PC-9 (cell line): ENCODE results near the gene CREM. TPM values are rescaled to one million over a fixed set of nuclear protein-coding genes. Genes with fewer than 3 reads are reported as not detected.

Experiments used
- BruUV-seq: library from RNA; stranded (reverse); fragments of 400-500 nt; replicated peaks from 2 replicates; lab custom pipeline; 2021; lab: Mats Ljungman, UMichigan
- CTCF ChIA-PET: fragments of 300-600 bp; sonication (Branson Sonifier 250); formaldehyde crosslinking; loops from one replicate; lab custom pipeline; 2022; ENCODE audit warnings: antibody characterized with exemption; lab: Charles Lee
- POLR2A ChIA-PET: fragments of 300-600 bp; sonication (Branson Sonifier 250); formaldehyde crosslinking; loops from one replicate; lab custom pipeline; 2022; ENCODE audit warnings: antibody characterized with exemption; ENCODE audit not compliant: unreplicated experiment; lab: Charles Lee
- DNase-seq, 2 experiments: peaks; one replicate each; pipeline versions ENCODE4 v3.0.0 to v3.0.0-alpha.2; 2015 to 2022; ENCODE audit warnings: mixed read lengths in 1 of 2
- H2AFZ ChIP-seq: fragments of 200-600 bp; sonication (generic); 2 replicates; pipeline ENCODE4 v1.8.1; 2017; ENCODE audit warnings: antibody characterized with exemption
- H3F3A ChIP-seq: fragments of 200-600 bp; sonication (generic); 2 replicates; pipeline ENCODE4 v1.8.1; 2017; ENCODE audit warnings: antibody characterized with exemption, mild to moderate bottlenecking, low read depth; ENCODE audit not compliant: insufficient read depth
- H3K27ac ChIP-seq: fragments of 200-600 bp; sonication (generic); 2 replicates; pipeline ENCODE4 v1.6.1; 2016; ENCODE audit warnings: mixed run types
- H3K27me3 ChIP-seq: fragments of 200-600 bp; sonication (generic); 2 replicates; pipeline ENCODE4 v1.6.1; 2016; ENCODE audit warnings: low read depth, mixed run types; ENCODE audit not compliant: insufficient read depth
- H3K36me3 ChIP-seq: fragments of 200-600 bp; sonication (generic); 2 replicates; pipeline ENCODE4 v1.6.1; 2016; ENCODE audit warnings: low read depth, mixed run types
- H3K4me1 ChIP-seq: fragments of 200-600 bp; sonication (generic); replicated peaks from 2 replicates; pipeline ENCODE4 v1.6.1; 2016; ENCODE audit warnings: mixed run types; ENCODE audit not compliant: insufficient read depth
- H3K4me2 ChIP-seq: fragments of 200-600 bp; sonication (generic); 2 replicates; pipeline ENCODE4 v1.6.1; 2017; ENCODE audit warnings: mixed run types
- H3K4me3 ChIP-seq: fragments of 200-600 bp; sonication (generic); 2 replicates; pipeline ENCODE4 v1.6.1; 2016; ENCODE audit warnings: mixed run types
- H3K79me2 ChIP-seq: fragments of 200-600 bp; sonication (generic); 2 replicates; pipeline ENCODE4 v1.6.1; 2017; ENCODE audit warnings: low read depth, mixed run types
- H3K9me2 ChIP-seq: fragments of 200-600 bp; sonication (generic); 2 replicates; pipeline ENCODE4 v1.8.1; 2017; ENCODE audit warnings: mild to moderate bottlenecking; ENCODE audit not compliant: insufficient read depth
- H3K9me3 ChIP-seq: fragments of 200-600 bp; sonication (generic); 2 replicates; pipeline ENCODE4 v1.8.1; 2016; ENCODE audit warnings: low read depth; ENCODE audit not compliant: insufficient read depth
- H4K20me1 ChIP-seq: fragments of 200-600 bp; sonication (generic); 2 replicates; pipeline ENCODE4 v1.8.1; 2017; ENCODE audit not compliant: insufficient read depth
- CTCF ChIP-seq: fragments of 200-600 bp; sonication (generic); conservative IDR thresholded peaks from 2 replicates; pipeline ENCODE4 v1.6.1; 2017; ENCODE audit warnings: mixed run types, antibody characterized with exemption, mild to moderate bottlenecking, moderate library complexity
- EZH2 ChIP-seq: fragments of 200-600 bp; sonication (generic); IDR thresholded peaks from 2 replicates; pipeline ENCODE4 v1.8.0; 2017; ENCODE audit warnings: antibody characterized with exemption, low read depth
- intact Hi-C: fragments of 100-400 bp; cut with micrococcal nuclease; formaldehyde crosslinking; loops from one replicate; pipeline ENCODE4 v1.10.0; 2022; ENCODE audit not compliant: unreplicated experiment
- total RNA-seq: library from RNA; stranded (reverse); gene quantifications from 2 replicates; pipeline ENCODE4 v1.2.3, GENCODE V29; 2021

CREM gene
- total RNA-seq, 1 experiment from 2014 or later = 25.6 TPM

- ChIA-PET CTCF (no interaction called here), POLR2A (no interaction called here)
- no TSS peak for BruUV-seq
- H3K9me3 ChIP-seq = no peaks in the 10 kb centered on the region
- H4K20me1 ChIP-seq = no peaks in the 10 kb centered on the region
- H3K4me1 ChIP-seq = no peaks in the 10 kb centered on the region
- H3K27me3 ChIP-seq = no peaks in the 10 kb centered on the region
- no peaks in the 10 kb centered on the region for H3K9me2 ChIP-seq
- no peak overlapping the region for H3K4me2 ChIP-seq
- DNase-seq = no peak
- H3K4me3 ChIP-seq = no peak overlapping the region
- H3K36me3 ChIP-seq = no peaks in the 10 kb centered on the region
- H3F3A ChIP-seq = no peaks in the 10 kb centered on the region
- no peak overlapping the region for H3K27ac ChIP-seq
- H3K79me2 ChIP-seq = no peaks in the 10 kb centered on the region
- intact Hi-C loops = no loop called here
- no peak overlapping the region for H2AFZ ChIP-seq
- TF ChIP-seq EZH2 = no peak
- TF ChIP-seq CTCF = no peak
These were observed 7.3 kb upstream of the CREM start for GRCh38 chr10:35119378-35119777.

GRCh38 chr10:35124540-35124939 lies 2.1 kb upstream of the CREM start:
- Histone ChIP-seq H3K4me1 (peaks cover 9% of the 10 kb centered on the region), H3K36me3 (no peaks in the 10 kb centered on the region), H3K4me2 (no peak overlapping the region), H3K27ac (no peak overlapping the region), H3K4me3 (no peak overlapping the region), H3K27me3 (no peaks in the 10 kb centered on the region), H2AFZ (no peak overlapping the region), H3K9me3 (no peaks in the 10 kb centered on the region), H3F3A (0 out of 2 replicates have a peak, but pooled peaks cover 7% of the 10 kb centered on the region), H4K20me1 (no peaks in the 10 kb centered on the region), H3K9me2 (no peaks in the 10 kb centered on the region), H3K79me2 (peaks cover 22% of the 10 kb centered on the region)
- TF ChIP-seq EZH2 = no peak
- TF ChIP-seq CTCF = no peak
- BruUV-seq = no TSS peak
- intact Hi-C loops = loop anchor here (5.0 to 10.0 kb wide), 3 partner anchors 210 to 1763 kb away; partner anchors contain the start of gene CCNY
- no peak for DNase-seq
- POLR2A ChIA-PET = no interaction called here
- CTCF ChIA-PET = no interaction called here

- ChIA-PET CTCF (interaction anchor here (0.6 to 1.2 kb wide), 5 partner anchors 10 to 95 kb away, joined by 4 to 10 read pairs (median 6); no protein-coding TSS in a partner anchor), POLR2A (interaction anchor here (0.6 to 0.7 kb wide), 2 partner anchors 1003 to 1609 kb away, joined by 3 to 7 read pairs; no protein-coding TSS in a partner anchor)
- peaks cover 16% of the 10 kb centered on the region for H3K4me1 ChIP-seq
- intact Hi-C loops = loop anchor here (2.0 to 10.0 kb wide), 5 partner anchors 69 to 1649 kb away; partner anchors contain the start of gene CCNY
- H3K9me2 ChIP-seq = no peaks in the 10 kb centered on the region
- TF ChIP-seq CTCF = no peak
- no peak for TF ChIP-seq EZH2
- H3K79me2 ChIP-seq = peaks cover 25% of the 10 kb centered on the region
- H3K27me3 ChIP-seq = no peaks in the 10 kb centered on the region
- peak overlapping the region; percentile 31; the same call in 1 of the 2 replicates for H3K27ac ChIP-seq
- H2AFZ ChIP-seq = peak overlapping the region; percentile 96
- peaks cover 16% of the 10 kb centered on the region; the same call in 1 of the 2 replicates for H3F3A ChIP-seq
- DNase-seq = no peak
- no peaks in the 10 kb centered on the region for H3K9me3 ChIP-seq
- no peaks in the 10 kb centered on the region for H3K36me3 ChIP-seq
- peak overlapping the region; percentile 77 for H3K4me2 ChIP-seq
- no peaks in the 10 kb centered on the region for H4K20me1 ChIP-seq
- no TSS peak for BruUV-seq
- H3K4me3 ChIP-seq = peak overlapping the region; percentile 90
These were observed 550 bp upstream of the CREM start for GRCh38 chr10:35126062-35126529.
